HG03460 (cell line): ENCODE data around the gene NMNAT3.
"Not testable (repeated sequence)": the region's sequence is repeated elsewhere in the genome, so short reads cannot be mapped to it uniquely, and the experiment has no call there.

Source experiments
- ATAC-seq: cut with Tn5 transposase; IDR thresholded peaks from one replicate; pipeline ENCODE4 v1.9.1; 2021; ENCODE audit not compliant: unreplicated experiment

NMNAT3 gene

GRCh38 chr3:139639662-139640061, 38.1 kb downstream of the NMNAT3 start:
- no peak for ATAC-seq

GRCh38 chr3:139638518-139638917, 39.3 kb downstream of the NMNAT3 start:
- ATAC-seq: no peak

DNA sequence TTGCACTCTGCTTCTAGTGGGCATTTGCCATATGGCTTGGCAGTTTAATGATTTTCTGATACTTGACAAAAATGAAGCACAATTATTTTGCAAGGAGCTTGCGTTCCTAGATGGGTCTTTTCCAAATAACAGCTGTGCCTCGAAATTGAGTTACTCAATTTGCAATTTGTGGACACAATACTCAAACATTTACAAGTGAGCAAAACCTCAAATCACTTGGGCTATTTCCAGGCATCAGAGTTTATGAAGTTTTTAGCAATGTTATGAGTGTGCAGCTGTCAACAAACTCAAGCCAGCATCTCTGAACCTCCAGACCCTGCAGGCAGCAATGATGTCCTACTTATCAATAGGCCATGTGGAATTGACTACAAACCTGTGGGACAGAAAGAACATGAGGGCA, 41.3 kb downstream of the NMNAT3 start:
- ATAC-seq: no peak

DNA sequence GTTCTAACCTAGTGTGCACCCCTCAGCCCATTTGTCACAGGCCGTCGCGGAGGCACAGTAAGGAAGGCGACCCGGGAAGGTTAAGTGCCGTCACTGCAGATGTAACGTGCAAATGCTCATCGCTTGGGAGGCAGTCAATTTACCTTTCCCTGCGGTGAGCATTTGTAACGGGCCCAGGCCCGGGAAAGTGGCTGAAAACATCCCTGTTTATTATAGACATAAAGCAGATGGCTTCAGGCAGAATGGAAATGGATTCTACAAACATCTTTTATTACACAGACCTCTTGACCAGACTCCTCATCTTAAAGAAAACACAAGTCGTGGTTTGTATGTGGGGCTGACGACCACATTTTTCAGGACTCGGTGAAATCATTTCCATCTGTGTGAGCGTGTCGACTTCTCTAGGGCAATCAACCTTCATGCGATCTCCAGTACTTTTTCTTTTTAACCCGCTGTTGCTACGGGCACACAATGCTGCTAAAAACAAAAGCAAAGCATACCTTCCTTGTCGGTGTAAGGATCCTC, 43.6 kb downstream of the NMNAT3 start:
- ATAC-seq: no peak

DNA sequence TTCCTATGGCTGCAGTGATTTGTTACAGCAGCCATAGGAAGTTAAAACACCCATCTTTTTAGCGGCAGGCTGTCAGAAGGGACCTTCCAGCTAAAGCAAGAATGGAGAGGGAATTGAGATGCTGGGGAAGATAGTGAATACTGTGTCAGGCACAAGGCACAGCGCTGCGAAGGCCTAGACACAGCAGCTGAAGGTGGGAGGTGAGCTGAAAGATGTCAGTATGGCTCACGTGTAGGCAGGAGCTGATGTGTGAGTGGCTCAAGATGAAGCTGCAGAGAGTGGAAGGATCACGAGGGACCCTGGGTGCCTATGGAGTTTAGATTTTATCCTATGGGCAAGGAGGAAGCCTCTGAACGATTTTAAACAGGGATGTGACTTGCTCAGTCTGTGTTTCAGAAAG, 44.3 kb downstream of the NMNAT3 start:
- ATAC-seq: no peak

DNA sequence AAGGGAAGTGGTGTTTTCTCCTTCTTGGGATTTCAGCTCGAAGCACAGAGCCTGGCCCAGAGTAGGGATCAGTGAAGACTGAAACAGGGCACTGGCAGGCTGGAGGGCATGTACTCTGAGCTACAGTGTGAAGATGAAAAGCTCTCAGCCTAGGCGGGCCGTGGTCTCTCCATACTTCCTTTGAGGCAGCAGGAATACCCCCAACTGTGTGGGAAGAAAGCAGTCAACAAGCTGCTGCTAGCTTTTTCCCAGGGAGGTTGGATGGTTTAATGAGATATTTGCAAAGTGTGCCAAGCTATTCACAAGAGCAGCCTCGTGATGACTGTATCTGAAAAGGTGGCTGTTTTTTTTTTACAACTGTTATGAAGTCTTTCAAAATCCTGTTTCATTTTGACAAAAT, 47.2 kb downstream of the NMNAT3 start:
- ATAC-seq: no peak

DNA sequence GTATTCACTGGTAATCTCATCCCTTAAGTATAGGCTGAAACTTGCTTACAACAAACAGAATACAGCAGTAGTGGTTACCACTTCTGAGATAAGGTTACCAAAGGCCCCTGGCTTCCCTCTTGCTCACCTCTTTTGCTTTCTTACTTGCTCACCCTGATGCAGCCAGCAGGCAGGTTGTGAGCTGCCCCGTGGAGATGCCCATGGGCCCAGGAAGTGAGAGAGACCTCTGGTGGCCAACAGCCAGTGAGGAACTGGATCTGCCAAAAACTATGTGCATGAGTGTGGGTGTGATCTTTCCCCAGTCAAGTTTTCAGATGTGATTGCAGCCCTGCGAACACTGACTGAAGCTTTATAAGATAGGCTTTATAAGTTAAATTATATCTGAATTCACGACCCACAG, 48.7 kb downstream of the NMNAT3 start:
- ATAC-seq: no peak

- no peak for ATAC-seq
These were observed 50.0 kb downstream of the NMNAT3 start for GRCh38 chr3:139627759-139628158.

DNA sequence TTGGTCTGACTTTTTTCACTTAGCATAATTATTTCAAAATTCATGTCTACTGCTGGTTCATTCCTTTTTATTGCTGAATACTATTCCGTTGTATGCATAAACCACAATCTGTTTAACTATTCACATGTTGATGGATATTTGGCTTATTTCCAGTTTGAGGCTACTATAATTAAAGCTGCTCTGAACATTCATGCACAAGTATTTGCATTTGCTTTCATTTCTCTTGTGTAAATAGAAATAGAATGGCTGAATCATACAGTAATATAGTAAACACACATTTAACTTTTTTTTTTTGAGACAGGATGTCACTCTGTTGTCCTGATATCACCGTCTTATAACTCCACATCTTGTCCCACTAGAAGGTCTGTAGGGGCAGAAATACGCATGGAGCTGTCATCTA, 57.3 kb downstream of the NMNAT3 start:
- no peak for ATAC-seq

- ATAC-seq: no peak
These were observed 58.3 kb downstream of the NMNAT3 start for GRCh38 chr3:139619484-139619883.

GRCh38 chr3:139617672-139618268, 60.0 kb downstream of the NMNAT3 start:
- no peak for ATAC-seq

- ATAC-seq: no peak
These were observed 66.2 kb downstream of the NMNAT3 start for GRCh38 chr3:139611528-139611927.

DNA sequence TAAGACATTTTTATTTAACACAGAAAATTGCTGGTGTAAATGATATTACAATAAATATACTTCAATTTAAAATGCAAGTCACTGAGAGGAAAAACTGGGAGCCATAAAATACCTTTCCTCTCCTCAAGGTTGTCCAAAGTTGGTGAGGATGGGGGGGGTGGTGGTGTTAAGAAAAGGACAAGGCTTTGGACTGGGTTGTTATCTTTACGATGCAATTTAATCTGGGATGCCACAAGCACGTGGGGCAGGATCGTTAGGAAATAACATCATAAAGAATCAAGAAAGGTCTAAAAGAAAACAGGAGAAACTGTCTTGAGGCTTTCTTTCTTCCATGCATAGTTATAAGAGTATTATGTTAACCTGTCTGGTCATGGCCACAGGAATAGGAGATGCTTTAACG, 66.9 kb downstream of the NMNAT3 start:
- no peak for ATAC-seq

GRCh38 chr3:139608924-139609323, 68.8 kb downstream of the NMNAT3 start:
- ATAC-seq: no peak

- ATAC-seq: no peak
These were observed 69.7 kb downstream of the NMNAT3 start for GRCh38 chr3:139608108-139608380.

DNA sequence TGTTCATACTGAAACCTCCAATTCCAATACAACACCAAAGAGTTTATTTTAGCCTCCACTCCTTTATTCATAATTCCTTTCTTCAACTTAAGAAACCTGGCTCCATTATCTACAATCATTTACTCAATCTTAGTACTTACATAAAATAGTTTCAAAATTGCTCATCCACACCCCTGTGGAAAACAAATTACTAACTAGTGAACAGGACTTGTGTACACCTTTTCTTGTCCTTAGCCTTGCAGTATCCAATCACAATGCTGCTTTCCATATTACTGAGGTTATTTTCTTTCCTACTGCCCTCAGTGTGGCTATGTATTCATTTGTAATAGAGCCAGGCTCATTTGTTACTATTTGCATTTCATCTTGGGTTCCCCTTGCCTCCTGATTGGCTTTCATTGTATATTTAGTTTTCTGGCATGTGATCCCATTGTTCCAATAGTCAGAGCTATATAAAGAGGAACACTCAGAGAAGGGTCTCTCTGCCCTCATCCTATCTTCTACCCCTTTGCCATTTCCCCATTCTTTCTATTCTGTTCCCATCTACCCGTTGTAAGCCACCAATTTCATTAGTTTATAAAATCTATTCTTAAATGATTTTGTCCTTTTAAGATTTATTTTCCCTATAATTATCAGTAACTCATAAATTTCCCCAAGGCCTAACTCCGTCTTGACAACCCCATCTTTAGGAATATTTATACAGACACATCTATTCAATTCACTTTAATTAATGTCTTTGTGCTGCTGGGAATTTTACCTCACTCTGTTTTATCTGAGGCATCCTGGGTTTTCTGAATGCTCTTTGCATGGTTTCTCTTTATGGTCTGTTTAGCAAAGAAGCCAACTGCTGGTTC, 70.3 kb downstream of the NMNAT3 start:
- no peak for ATAC-seq

DNA sequence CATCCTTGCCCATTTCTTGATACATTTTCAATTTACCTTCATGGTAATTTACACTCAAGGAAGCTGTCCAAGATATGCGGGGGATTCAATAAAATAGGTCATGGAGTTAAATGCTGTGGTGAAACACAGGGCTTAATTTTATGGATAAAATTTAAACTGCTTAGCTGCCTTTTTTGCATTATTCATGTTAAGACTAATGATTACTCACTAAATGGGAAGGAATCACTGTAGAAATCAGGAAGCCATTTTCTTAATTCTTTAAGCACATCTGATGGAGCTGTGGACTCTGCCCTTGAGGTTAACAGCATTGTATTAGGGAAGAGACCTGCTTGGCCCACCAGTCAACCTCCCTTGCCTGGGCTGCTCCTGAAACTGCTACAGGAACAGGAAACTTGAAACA, 75.8 kb downstream of the NMNAT3 start:
- ATAC-seq: no peak

GRCh38 chr3:139601191-139601961, 76.4 kb downstream of the NMNAT3 start:
- no peak for ATAC-seq

GRCh38 chr3:139597947-139598346, 79.8 kb downstream of the NMNAT3 start:
- no peak for ATAC-seq

- ATAC-seq: not testable (repeated sequence)
These were observed 86.6 kb downstream of the NMNAT3 start for GRCh38 chr3:139591186-139591585.

DNA sequence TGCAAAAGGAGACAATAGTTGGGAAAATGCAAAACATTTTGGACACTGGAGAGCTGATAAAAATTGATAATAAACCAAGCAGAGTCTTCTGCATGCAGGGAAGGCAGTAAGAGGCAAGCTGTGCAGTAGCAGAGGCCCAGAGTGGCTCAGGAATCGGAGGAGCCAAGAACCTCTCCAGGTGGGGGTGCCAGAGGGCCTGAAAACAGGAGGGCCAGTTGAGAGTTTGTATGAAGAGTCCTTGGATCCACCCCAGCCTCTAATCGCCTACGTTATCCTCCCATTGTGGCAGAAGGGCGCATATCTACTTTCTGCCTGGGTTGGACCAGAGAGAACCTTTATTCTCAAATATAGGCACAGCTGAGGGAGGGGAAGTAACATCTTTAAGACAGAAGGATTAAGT, 89.3 kb downstream of the NMNAT3 start:
- ATAC-seq: no peak

DNA sequence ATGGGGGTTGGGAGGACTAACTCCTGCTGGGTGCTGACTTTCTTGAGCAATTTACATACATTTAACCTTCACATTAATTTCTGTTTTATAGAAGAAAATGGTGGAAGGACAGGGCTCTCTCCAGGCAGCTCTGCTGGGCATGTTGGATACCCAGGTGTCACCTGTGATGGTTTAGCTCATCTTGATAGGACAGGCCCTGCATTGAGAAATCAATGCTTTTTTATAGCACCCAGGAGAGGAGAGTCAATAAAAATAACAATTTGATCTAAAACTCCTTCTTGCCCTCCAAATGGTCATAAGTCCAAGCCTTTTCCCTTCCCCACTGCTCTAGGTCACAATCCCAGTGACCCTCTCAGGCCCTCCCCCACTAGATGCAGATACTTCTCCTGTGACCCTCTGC, 90.0 kb downstream of the NMNAT3 start:
- no peak for ATAC-seq
